Central memory CD8-positive, alpha-beta T cell (primary cell): ENCODE measurements around the gene FAM98C.
"Not testable (repeated sequence)": the region's sequence is repeated elsewhere in the genome, so short reads cannot be mapped to it uniquely, and the experiment has no call there.

ENCODE experiments used
- ATAC-seq: fragments of 150-1000 bp; cut with Tn5 transposase; replicated peaks from 2 replicates; pipeline ENCODE4 v1.10.0; 2022; ENCODE audit warnings: mild to moderate bottlenecking, moderate FRiP score, moderate number of reproducible peaks; ENCODE audit not compliant: poor library complexity, severe bottlenecking; ENCODE audit errors: extremely low read depth
- DNase-seq, 2 donors: peaks; one replicate each; pipeline ENCODE4 v3.0.0; 2021; ENCODE audit warnings: low spot score in 2 of 2
- H3K27ac Mint-ChIP-seq: one replicate; pipeline ENCODE4 v1.8.0; 2022; ENCODE audit warnings: low read depth, mild to moderate bottlenecking, moderate library complexity, mixed read lengths
- H3K27me3 Mint-ChIP-seq: one replicate; pipeline ENCODE4 v1.8.0; 2022; ENCODE audit warnings: mixed read lengths
- H3K36me3 Mint-ChIP-seq: one replicate; pipeline ENCODE4 v1.8.0; 2022; ENCODE audit warnings: mild to moderate bottlenecking, moderate library complexity, mixed read lengths; ENCODE audit not compliant: insufficient read depth
- H3K4me1 Mint-ChIP-seq: one replicate; pipeline ENCODE4 v1.8.0; 2022; ENCODE audit warnings: mixed read lengths
- H3K4me3 Mint-ChIP-seq: one replicate; pipeline ENCODE4 v1.8.0; 2022; ENCODE audit warnings: mild to moderate bottlenecking, moderate library complexity, mixed read lengths
- H3K9me3 Mint-ChIP-seq: one replicate; pipeline ENCODE4 v1.8.0; 2022; ENCODE audit warnings: mixed read lengths

FAM98C gene

GRCh38 chr19:38411041-38411712, 8.3 kb downstream of the FAM98C start:
- Mint-ChIP-seq H3K36me3 (peaks cover 17% of the 10 kb centered on the region), H3K4me3 (no peak overlapping the region), H3K27me3 (no peaks in the 10 kb centered on the region), H3K9me3 (no peaks in the 10 kb centered on the region), H3K4me1 (no peaks in the 10 kb centered on the region), H3K27ac (no peak overlapping the region)
- DNase-seq = no peak
- ATAC-seq = no peak

- not testable (repeated sequence) for H3K27me3 Mint-ChIP-seq, H3K27ac Mint-ChIP-seq, H3K4me3 Mint-ChIP-seq, ATAC-seq, DNase-seq, H3K9me3 Mint-ChIP-seq, H3K4me1 Mint-ChIP-seq
- peaks cover 17% of the 10 kb centered on the region for H3K36me3 Mint-ChIP-seq
These were observed 9.0 kb downstream of the FAM98C start for GRCh38 chr19:38411898-38412297.

GRCh38 chr19:38412491-38412890, 9.6 kb downstream of the FAM98C start:
- Mint-ChIP-seq H3K4me1 (peaks cover 11% of the 10 kb centered on the region), H3K36me3 (peaks cover 12% of the 10 kb centered on the region)

GRCh38 chr19:38412961-38413360, 10.1 kb downstream of the FAM98C start:
- no peaks in the 10 kb centered on the region for H3K27me3 Mint-ChIP-seq
- DNase-seq (no peak), ATAC-seq (no peak)
- H3K4me3 Mint-ChIP-seq = no peak overlapping the region
- no peak overlapping the region for H3K27ac Mint-ChIP-seq
- H3K4me1 Mint-ChIP-seq = peaks cover 15% of the 10 kb centered on the region
- H3K9me3 Mint-ChIP-seq = no peaks in the 10 kb centered on the region
- peaks cover 9% of the 10 kb centered on the region for H3K36me3 Mint-ChIP-seq

More at GRCh38 chr19:38412491-38412890, 9.6 kb downstream of the FAM98C start:
- no peak overlapping the region for H3K27ac Mint-ChIP-seq
- H3K9me3 Mint-ChIP-seq = no peaks in the 10 kb centered on the region
- no peaks in the 10 kb centered on the region for H3K27me3 Mint-ChIP-seq
- H3K4me3 Mint-ChIP-seq = no peak overlapping the region
- no peak for ATAC-seq
- no peak for DNase-seq

GRCh38 chr19:38413416-38413815, 10.5 kb downstream of the FAM98C start:
- Mint-ChIP-seq H3K4me1 (peaks cover 18% of the 10 kb centered on the region), H3K27me3 (no peaks in the 10 kb centered on the region), H3K4me3 (no peak overlapping the region), H3K27ac (no peak overlapping the region), H3K36me3 (peaks cover 7% of the 10 kb centered on the region), H3K9me3 (no peaks in the 10 kb centered on the region)
- no peak for DNase-seq
- no peak for ATAC-seq

- no peak for ATAC-seq
- no peaks in the 10 kb centered on the region for H3K36me3 Mint-ChIP-seq
- H3K27ac Mint-ChIP-seq = peak overlapping the region; percentile 71
- H3K4me1 Mint-ChIP-seq = peaks cover 18% of the 10 kb centered on the region
- no peak for DNase-seq
- peak overlapping the region; percentile 79 for H3K4me3 Mint-ChIP-seq
- no peaks in the 10 kb centered on the region for H3K9me3 Mint-ChIP-seq
- no peaks in the 10 kb centered on the region for H3K27me3 Mint-ChIP-seq
These were observed 14.3 kb downstream of the FAM98C start for GRCh38 chr19:38417146-38417543.

GRCh38 chr19:38417544-38418506, 14.9 kb downstream of the FAM98C start:
- Mint-ChIP-seq H3K9me3 (no peaks in the 10 kb centered on the region), H3K36me3 (no peaks in the 10 kb centered on the region)

GRCh38 chr19:38420935-38421334, 18.0 kb downstream of the FAM98C start:
- H3K27me3 Mint-ChIP-seq = peaks cover 1% of the 10 kb centered on the region
- no peak overlapping the region for H3K4me3 Mint-ChIP-seq
- no peak for ATAC-seq
- no peaks in the 10 kb centered on the region for H3K36me3 Mint-ChIP-seq
- no peak for DNase-seq
- no peak overlapping the region for H3K27ac Mint-ChIP-seq
- H3K9me3 Mint-ChIP-seq = no peaks in the 10 kb centered on the region
- peaks cover 22% of the 10 kb centered on the region for H3K4me1 Mint-ChIP-seq

More at GRCh38 chr19:38417544-38418506, 14.9 kb downstream of the FAM98C start:
- DNase-seq = peak in 1 of 2 donors; percentile 17
- Mint-ChIP-seq H3K27ac (peak overlapping the region; percentile 71), H3K27me3 (no peaks in the 10 kb centered on the region), H3K4me1 (peaks cover 18% of the 10 kb centered on the region), H3K4me3 (peak overlapping the region; percentile 79)
- ATAC-seq = peak; percentile 66

- DNase-seq (no peak), ATAC-seq (no peak)
- Mint-ChIP-seq H3K27me3 (peaks cover 8% of the 10 kb centered on the region), H3K9me3 (no peaks in the 10 kb centered on the region), H3K4me3 (no peak overlapping the region), H3K27ac (no peak overlapping the region), H3K4me1 (peaks cover 23% of the 10 kb centered on the region), H3K36me3 (no peaks in the 10 kb centered on the region)
These were observed 19.0 kb downstream of the FAM98C start for GRCh38 chr19:38421856-38422255.

- H3K36me3 Mint-ChIP-seq = no peaks in the 10 kb centered on the region
- no peaks in the 10 kb centered on the region for H3K9me3 Mint-ChIP-seq
- H3K27me3 Mint-ChIP-seq = peaks cover 8% of the 10 kb centered on the region
- H3K4me3 Mint-ChIP-seq = no peak overlapping the region
- H3K27ac Mint-ChIP-seq = no peak overlapping the region
- no peak for DNase-seq
- H3K4me1 Mint-ChIP-seq = peaks cover 17% of the 10 kb centered on the region
- no peak for ATAC-seq
These were observed 19.5 kb downstream of the FAM98C start for GRCh38 chr19:38422438-38422837.

GRCh38 chr19:38424272-38424671, 21.4 kb downstream of the FAM98C start:
- Mint-ChIP-seq H3K9me3 (no peaks in the 10 kb centered on the region), H3K4me3 (no peak overlapping the region), H3K27me3 (peaks cover 15% of the 10 kb centered on the region), H3K36me3 (no peaks in the 10 kb centered on the region), H3K27ac (no peak overlapping the region), H3K4me1 (peaks cover 10% of the 10 kb centered on the region)
- ATAC-seq (no peak), DNase-seq (no peak)

GRCh38 chr19:38425222-38425809, 22.4 kb downstream of the FAM98C start:
- Mint-ChIP-seq H3K4me1 (peaks cover 10% of the 10 kb centered on the region), H3K36me3 (no peaks in the 10 kb centered on the region), H3K27ac (no peak overlapping the region), H3K9me3 (no peaks in the 10 kb centered on the region), H3K27me3 (peaks cover 21% of the 10 kb centered on the region), H3K4me3 (peak overlapping the region; percentile 36)
- no peak for ATAC-seq
- no peak for DNase-seq
